Right lobe of liver (tissue), 6 donors: Measurements from ENCODE around the gene GPATCH1. TPM values are rescaled to one million over a fixed set of nuclear protein-coding genes. Genes with fewer than 3 reads are reported as not detected.
A peak's percentile ranks its signal among the peaks of the same experiment; 100 is the strongest.

Experiments used
- ATAC-seq, 4 donors: fragments of 200-7000 bp; cut with Tn5 transposase; one replicate each; pipeline ENCODE4 v1.9.1; 2020; ENCODE audit warnings: mild to moderate bottlenecking in 4 of 4, moderate library complexity in 4 of 4
- DNase-seq, 3 donors: peaks; one replicate each; pipeline ENCODE4 v3.0.0-alpha.2; 2020
- H3K27ac ChIP-seq, 3 donors: fragments of 200-600 bp; one replicate each; pipeline ENCODE4 v1.8.0; 2022
- H3K27me3 ChIP-seq, 2 donors: fragments of 200-600 bp; one replicate each; pipeline ENCODE4 v1.8.0; 2022
- H3K36me3 ChIP-seq, 4 donors: fragments of 200-600 bp; sonication (generic) in 1 of 4; one replicate each; pipeline versions ENCODE4 v1.5.1 to v1.8.0; 2017 to 2022; ENCODE audit warnings: control low read depth in 1 of 4
- H3K4me1 ChIP-seq, 4 donors: fragments of 200-600 bp; sonication (generic) in 1 of 4; one replicate each; pipeline versions ENCODE4 v1.5.1 to v1.8.0; 2017 to 2022; ENCODE audit warnings: control low read depth in 1 of 4
- H3K4me3 ChIP-seq, 3 donors: fragments of 200-600 bp; one replicate each; pipeline ENCODE4 v1.8.0; 2022
- H3K9me3 ChIP-seq, 4 donors: fragments of 200-600 bp; sonication (generic) in 1 of 4; one replicate each; pipeline versions ENCODE4 v1.5.1 to v1.8.0; 2017 to 2022; ENCODE audit warnings: control low read depth in 1 of 4
- CTCF ChIP-seq, 4 donors: fragments of 200-600 bp in 3 of 4; fragments of 450-650 bp in 1 of 4; IDR thresholded peaks; one replicate each; pipeline versions ENCODE4 v1.5.1 to v1.8.0; 2016 to 2022; ENCODE audit warnings: antibody characterized with exemption in 4 of 4, mild to moderate bottlenecking in 2 of 4
- POLR2A ChIP-seq: fragments of 450-650 bp; IDR thresholded peaks from one replicate; pipeline ENCODE4 v1.6.1; 2017; ENCODE audit warnings: antibody characterized with exemption, mild to moderate bottlenecking
- WGBS: methylation state at CpG from one replicate; pipeline ENCODE4 v1.1.6; 2018; ENCODE audit warnings: low coverage, low lambda C conversion rate; ENCODE audit not compliant: insufficient coverage; ENCODE audit errors: missing lambda C conversion rate; 5-methylcytosine and 5-hydroxymethylcytosine counted together
- intact Hi-C, 2 donors: fragments of 100-400 bp; cut with DNase I; formaldehyde crosslinking; loops; one replicate each; pipeline versions ENCODE4 v1.11.2 to v1.14.1; 2022
- total RNA-seq, 6 experiments: library from RNA; depleted of rRNA in 2 of 6; stranded (reverse); fragments of >200 nt in 2 of 6; fragmentation: NEBNext Ultra II Directional in 3 of 6; extraction: Animal tissue kit (Norgen Biotek cat#: 25700) in 3 of 6; gene quantifications; one replicate each; pipeline versions ENCODE4 v1.1.0 to v1.2.4, GENCODE V29; 2016 to 2023
- donor health status: DM: no; HTN: yes; CAD: no.
- donor health status: DM: no; HTN: no; CAD: no.
- donor health status: DM: no; HTN: no; CAD: no.
- donor health status: DM: no; HTN: yes; CAD: no.
- donor health status: DM: no; HTN: yes; CAD: no.

GPATCH1 gene
- total RNA-seq, 6 experiments from 2014 or later, result 2.5 to 3.9 (median 3.1) TPM

- Histone ChIP-seq H3K36me3 (peaks cover 0 to 12% (median 0%) of the 10 kb centered on the region in 4 donors), H3K9me3 (no peaks in the 10 kb centered on the region), H3K4me1 (no peaks in the 10 kb centered on the region), H3K27ac (no peak overlapping the region), H3K27me3 (no peaks in the 10 kb centered on the region), H3K4me3 (no peak overlapping the region)
- 15% methylated on average over 7 of the region's 38 CpGs for WGBS
- ATAC-seq, result peak in 1 of 4 donors; percentile 18
- no peak for DNase-seq
- intact Hi-C loops, result no loop called here
- TF ChIP-seq POLR2A (no peak), CTCF (IDR thresholded peaks at IDR 0.05) (no peak)
Measured at GRCh38 chr19:33134571-33135041, 53.6 kb downstream of the GPATCH1 start.

GRCh38 chr19:33139165-33139564 is 58.2 kb downstream of the GPATCH1 start:
- WGBS, result 54% methylated on average over 4 of the region's 4 CpGs
- intact Hi-C loops, result no loop called here
- H3K9me3 ChIP-seq, result no peaks in the 10 kb centered on the region
- no peak overlapping the region for H3K27ac ChIP-seq
- H3K36me3 ChIP-seq, result no peaks in the 10 kb centered on the region
- ATAC-seq, result no peak
- H3K27me3 ChIP-seq, result no peaks in the 10 kb centered on the region
- H3K4me3 ChIP-seq, result no peak overlapping the region
- no peaks in the 10 kb centered on the region for H3K4me1 ChIP-seq
- TF ChIP-seq POLR2A (no peak), CTCF (IDR thresholded peaks at IDR 0.05) (no peak)
- no peak for DNase-seq

GRCh38 chr19:33143897-33144405 is 63.0 kb downstream of the GPATCH1 start:
- TF ChIP-seq CTCF (IDR thresholded peaks at IDR 0.05) (peak; percentile 92 to 95 (median 94)), POLR2A (no peak)
- WGBS, result 26% methylated on average over 23 of the region's 23 CpGs
- intact Hi-C loops, result loop anchor here in 1 of 2 donors (5.0 kb wide), 1 partner anchor 38 kb away; no protein-coding TSS in a partner anchor
- H3K27ac ChIP-seq, result no peak overlapping the region
- H3K4me3 ChIP-seq, result no peak overlapping the region
- no peaks in the 10 kb centered on the region for H3K36me3 ChIP-seq
- H3K4me1 ChIP-seq, result no peaks in the 10 kb centered on the region
- H3K27me3 ChIP-seq, result no peaks in the 10 kb centered on the region
- no peaks in the 10 kb centered on the region for H3K9me3 ChIP-seq
- DNase-seq (peak; percentile 51 to 67 (median 67)), ATAC-seq (peak; percentile 96 to 99 (median 98))

GRCh38 chr19:33146209-33146608 is 65.2 kb downstream of the GPATCH1 start:
- Histone ChIP-seq H3K4me1 (no peaks in the 10 kb centered on the region), H3K4me3 (no peak overlapping the region), H3K9me3 (no peaks in the 10 kb centered on the region), H3K36me3 (no peaks in the 10 kb centered on the region), H3K27me3 (no peaks in the 10 kb centered on the region), H3K27ac (no peak overlapping the region)
- intact Hi-C loops, result loop anchor here in 1 of 2 donors (5.0 kb wide), 1 partner anchor 36 kb away; no protein-coding TSS in a partner anchor
- DNase-seq (no peak), ATAC-seq (no peak)
- no peak for TF ChIP-seq POLR2A
- no peak for TF ChIP-seq CTCF (IDR thresholded peaks at IDR 0.05)
- WGBS, result 94% methylated on average over 9 of the region's 9 CpGs
